OCI-LY3 (cell line): ENCODE results near the gene SH3PXD2A.

Experiments used
- H2AFZ ChIP-seq: fragments of 200-600, 300-600 bp; shearing (Covaris generic); 2 replicates; pipeline ENCODE4 v1.6.0; 2014; ENCODE audit warnings: antibody characterized with exemption, low read depth, low read length
- H3K27ac ChIP-seq: fragments of 200-600, 300-600 bp; sonication (generic); 2 replicates; pipeline ENCODE4 v1.5.1; 2014; ENCODE audit warnings: mild to moderate bottlenecking, low read length, moderate library complexity, mixed read lengths
- H3K27me3 ChIP-seq: fragments of 200-600, 300-600 bp; sonication (generic); 2 replicates; pipeline ENCODE4 v1.6.1; 2014; ENCODE audit warnings: low read depth, low read length, mixed read lengths
- H3K36me3 ChIP-seq: fragments of 200-600, 300-600 bp; sonication (generic); replicated peaks from 2 replicates; pipeline ENCODE3; 2014; ENCODE audit warnings: low read depth, low read length, mixed read lengths
- H3K4me1 ChIP-seq: fragments of 300-600, 200-600 bp; sonication (generic); 2 replicates; pipeline ENCODE4 v1.6.1; 2014; ENCODE audit warnings: low read length, mixed read lengths
- H3K4me2 ChIP-seq: fragments of 200-600, 300-600 bp; sonication (generic); 2 replicates; pipeline ENCODE4 v1.6.1; 2014; ENCODE audit warnings: low read length, mixed read lengths
- H3K4me3 ChIP-seq: fragments of 300-600, 200-600 bp; sonication (generic); 2 replicates; pipeline ENCODE4 v1.5.1; 2014; ENCODE audit warnings: antibody characterized with exemption, mild to moderate bottlenecking, low read length, moderate library complexity
- H3K79me2 ChIP-seq: fragments of 300-600, 200-600 bp; shearing (Covaris generic); 2 replicates; pipeline ENCODE4 v1.6.1; 2014; ENCODE audit warnings: mild to moderate bottlenecking, low read length, mixed read lengths
- H3K9ac ChIP-seq: fragments of 300-600, 200-600 bp; shearing (Covaris generic); 2 replicates; pipeline ENCODE4 v1.6.0; 2014; ENCODE audit warnings: mild to moderate bottlenecking, low read length, moderate library complexity
- H3K9me3 ChIP-seq: fragments of 200-600, 300-600 bp; shearing (Covaris generic); 2 replicates; pipeline ENCODE4 v1.6.1; 2014; ENCODE audit warnings: low read length, mixed read lengths; ENCODE audit not compliant: insufficient read depth
- H4K20me1 ChIP-seq: fragments of 200-600, 300-600 bp; sonication (generic); 2 replicates; pipeline ENCODE4 v1.6.1; 2016; ENCODE audit warnings: low read length, mixed read lengths; ENCODE audit not compliant: insufficient read depth
- CTCF ChIP-seq: fragments of 200-600, 300-600 bp; sonication (generic); IDR thresholded peaks from 2 replicates; pipeline ENCODE4 v1.5.1; 2014; ENCODE audit warnings: antibody characterized with exemption, low read length, low read depth
- EZH2phosphoT487 ChIP-seq: fragments of 200-600 bp; shearing (Covaris generic); IDR thresholded peaks from 2 replicates; pipeline ENCODE4 v1.6.1; 2018; ENCODE audit warnings: antibody characterized with exemption, mixed run types, low read depth

SH3PXD2A gene

GRCh38 chr10:103893817-103894216, 38.4 kb upstream of the SH3PXD2A start:
- no peak overlapping the region for H3K9ac ChIP-seq
- peaks cover 10% of the 10 kb centered on the region for H3K4me1 ChIP-seq
- H3K4me2 ChIP-seq: no peak overlapping the region
- H3K9me3 ChIP-seq: no peaks in the 10 kb centered on the region
- H3K27me3 ChIP-seq: no peaks in the 10 kb centered on the region
- no peaks in the 10 kb centered on the region for H3K79me2 ChIP-seq
- no peak overlapping the region for H3K4me3 ChIP-seq
- no peak overlapping the region for H3K27ac ChIP-seq
- no peaks in the 10 kb centered on the region for H3K36me3 ChIP-seq
- no peaks in the 10 kb centered on the region for H4K20me1 ChIP-seq
- TF ChIP-seq EZH2phosphoT487: no peak
- no peak for TF ChIP-seq CTCF
- no peak overlapping the region for H2AFZ ChIP-seq

GRCh38 chr10:103892181-103892580, 36.8 kb upstream of the SH3PXD2A start:
- Histone ChIP-seq H4K20me1 (no peaks in the 10 kb centered on the region), H3K27me3 (no peaks in the 10 kb centered on the region), H3K4me1 (peaks cover 10% of the 10 kb centered on the region), H3K9me3 (no peaks in the 10 kb centered on the region), H3K4me2 (no peak overlapping the region), H3K27ac (no peak overlapping the region), H3K36me3 (no peaks in the 10 kb centered on the region), H2AFZ (no peak overlapping the region), H3K4me3 (no peak overlapping the region), H3K79me2 (no peaks in the 10 kb centered on the region), H3K9ac (no peak overlapping the region)
- TF ChIP-seq CTCF (no peak), EZH2phosphoT487 (no peak)

- no peak overlapping the region for H3K4me3 ChIP-seq
- H3K79me2 ChIP-seq: no peaks in the 10 kb centered on the region
- no peak overlapping the region for H3K9ac ChIP-seq
- no peak overlapping the region for H3K4me2 ChIP-seq
- no peak overlapping the region for H2AFZ ChIP-seq
- H3K4me1 ChIP-seq: peaks cover 10% of the 10 kb centered on the region
- no peak overlapping the region for H3K27ac ChIP-seq
- no peaks in the 10 kb centered on the region for H3K27me3 ChIP-seq
- TF ChIP-seq CTCF: no peak
- no peak for TF ChIP-seq EZH2phosphoT487
- H4K20me1 ChIP-seq: no peaks in the 10 kb centered on the region
- H3K9me3 ChIP-seq: no peaks in the 10 kb centered on the region
- no peaks in the 10 kb centered on the region for H3K36me3 ChIP-seq
Measured at GRCh38 chr10:103890688-103891087, 35.3 kb upstream of the SH3PXD2A start.

GRCh38 chr10:103890194-103890658, 34.9 kb upstream of the SH3PXD2A start:
- Histone ChIP-seq H3K27me3 (no peaks in the 10 kb centered on the region), H3K79me2 (no peaks in the 10 kb centered on the region), H3K9ac (no peak overlapping the region), H3K9me3 (no peaks in the 10 kb centered on the region), H3K4me1 (peaks cover 10% of the 10 kb centered on the region), H2AFZ (no peak overlapping the region), H3K4me2 (no peak overlapping the region), H3K4me3 (no peak overlapping the region), H3K27ac (no peak overlapping the region), H4K20me1 (no peaks in the 10 kb centered on the region), H3K36me3 (no peaks in the 10 kb centered on the region)
- TF ChIP-seq CTCF (no peak), EZH2phosphoT487 (no peak)
